K562 (cell line): ENCODE results near the gene ATP2B1. TPM values are rescaled to one million over a fixed set of nuclear protein-coding genes. Genes with fewer than 3 reads are reported as not detected.

Experiments
- BHLHE40 ChIP-seq: IDR thresholded peaks from 2 replicates; pipeline ENCODE4 v1.6.1; 2011; ENCODE audit warnings: low read length, improper control_type of control experiment
- BMI1 ChIP-seq: fragments of 150-350 bp; IDR thresholded peaks from 2 replicates; pipeline ENCODE4 v1.6.1; 2014; ENCODE audit warnings: low read length
- CBX2 ChIP-seq: fragments of 200-600 bp; sonication (generic); IDR thresholded peaks from one replicate; pipeline ENCODE4 v1.6.1; 2012; ENCODE audit warnings: mild to moderate bottlenecking, low read length, inconsistent platforms; ENCODE audit not compliant: insufficient read depth, poor library complexity, severe bottlenecking
- COPS2 ChIP-seq: fragments of 450-650 bp; conservative IDR thresholded peaks from 2 replicates; pipeline ENCODE4 v1.6.1; 2016; ENCODE audit warnings: mild to moderate bottlenecking, moderate library complexity
- ETV1 ChIP-seq: fragments of 450-650 bp; conservative IDR thresholded peaks from 2 replicates; pipeline ENCODE4 v1.6.1; 2016; ENCODE audit warnings: missing genetic modification characterization, control low read depth, low read depth, missing compliant biosample characterization
- FOXA3 ChIP-seq, 2 experiments: fragments of 450-650 bp in 1 of 2; sonication (generic) in 1 of 2; formaldehyde crosslinking; IDR thresholded peaks in 1 of 2; conservative IDR thresholded peaks in 1 of 2; 2 replicates each; pipeline versions ENCODE4 v1.4.0 to v1.8.0; 2020 to 2022; ENCODE audit warnings: mild to moderate bottlenecking in 2 of 2, missing genetic modification reagents in 1 of 2
- GTF2E2 ChIP-seq: fragments of 200-800 bp; sonication (Bioruptor generic); IDR thresholded peaks from 2 replicates; pipeline ENCODE4 v1.6.1; 2016; ENCODE audit warnings: missing genetic modification characterization, missing compliant biosample characterization
- KHSRP ChIP-seq: fragments of 450-650 bp; IDR thresholded peaks from 2 replicates; pipeline ENCODE4 v1.6.1; 2017
- MECOM ChIP-seq: fragments of 250-450 bp; sonication (Bioruptor Pico); IDR thresholded peaks from 2 replicates; pipeline ENCODE4 v1.8.0; 2022; ENCODE audit warnings: inconsistent platforms
- NR2C1 ChIP-seq, 2 experiments: fragments of 450-650 bp; IDR thresholded peaks; 2 replicates each; pipeline ENCODE4 v1.6.1; 2017; ENCODE audit warnings: mild to moderate bottlenecking in 2 of 2, antibody characterized with exemption in 1 of 2, inconsistent platforms in 1 of 2, missing compliant biosample characterization in 1 of 2, missing genetic modification characterization in 1 of 2
- NRF1 ChIP-seq, 2 experiments: fragments of 450-650 bp; IDR thresholded peaks in 1 of 2; conservative IDR thresholded peaks in 1 of 2; 2 replicates each; pipeline ENCODE4 v1.6.1; 2014; ENCODE audit warnings: mild to moderate bottlenecking in 2 of 2
- RAD51 ChIP-seq: fragments of 450-650 bp; IDR thresholded peaks from 2 replicates; pipeline ENCODE4 v1.7.1; 2016; ENCODE audit warnings: low read depth, mild to moderate bottlenecking, borderline replicate concordance
- RCOR1 ChIP-seq, 2 experiments: IDR thresholded peaks; 2 replicates each; pipeline ENCODE4 v1.6.1; 2012; ENCODE audit warnings: low read depth in 2 of 2, low read length in 2 of 2, borderline replicate concordance in 1 of 2, improper control_type of control experiment in 1 of 2
- SIN3A ChIP-seq, 2 experiments: fragments of 150-350 bp in 1 of 2; IDR thresholded peaks; 2 replicates each; pipeline ENCODE4 v1.6.1; 2011 to 2016; ENCODE audit warnings: borderline replicate concordance in 2 of 2, low read depth in 2 of 2, low read length in 2 of 2, mild to moderate bottlenecking in 2 of 2, moderate library complexity in 2 of 2; ENCODE audit not compliant: control insufficient read depth in 1 of 2
- SMARCC2 ChIP-seq: fragments of 450-650 bp; IDR thresholded peaks from 2 replicates; pipeline ENCODE4 v1.6.1; 2017; ENCODE audit warnings: antibody characterized with exemption, moderate library complexity, mild to moderate bottlenecking, low read depth
- SNRNP70 ChIP-seq: fragments of 200-400 bp; formaldehyde crosslinking; optimal IDR thresholded peaks from 2 replicates; pipeline ENCODE3; 2017; ENCODE audit warnings: low read depth, low read length
- SP2 ChIP-seq: IDR thresholded peaks from 2 replicates; pipeline ENCODE4 v1.6.1; 2011; ENCODE audit warnings: mild to moderate bottlenecking, low read depth, low read length, moderate library complexity; ENCODE audit not compliant: poor library complexity, severe bottlenecking; ENCODE audit errors: extremely low read depth
- TAF9B ChIP-seq: fragments of 450-650 bp; IDR thresholded peaks from 2 replicates; pipeline ENCODE4 v1.6.1; 2018; ENCODE audit warnings: mild to moderate bottlenecking; ENCODE audit not compliant: partially characterized antibody
- ZC3H11A ChIP-seq: IDR thresholded peaks from 2 replicates; pipeline ENCODE4 v1.6.1; 2012; ENCODE audit warnings: low read depth, low read length, improper control_type of control experiment
- ZNF24 ChIP-seq: fragments of 450-650 bp; IDR thresholded peaks from 2 replicates; pipeline ENCODE4 v1.6.1; 2016
- ZNF263 ChIP-seq: sonication (generic); formaldehyde crosslinking; IDR thresholded peaks from 2 replicates; pipeline ENCODE4 v1.8.0; 2022; ENCODE audit warnings: mild to moderate bottlenecking, missing genetic modification reagents, borderline replicate concordance
- polyA plus RNA-seq, 8 experiments: library from polyadenylated mRNA; depleted of rRNA in 4 of 8; stranded (reverse) in 5 of 8; unstranded in 3 of 8; fragments of >200 nt; fragmentation: Nextera tagmentation in 2 of 8; fragmentation: Illumina TruSeq in 1 of 8; extraction: Ambion mirVana in 2 of 8; extraction: Trizol in 1 of 8; gene quantifications; 2 replicates each; pipeline versions ENCODE4 v1.2.1 to v1.2.3, GENCODE V29; 2011 to 2014; ENCODE audit warnings: inconsistent platforms in 1 of 8, missing spikeins in 1 of 8
- total RNA-seq, 7 experiments: library from RNA; depleted of rRNA in 6 of 7; stranded (reverse); fragments of >200 nt in 6 of 7; fragmentation: Illumina TruSeq in 2 of 7; extraction: Trizol in 2 of 7; gene quantifications; 2 replicates each; pipeline versions ENCODE4 v1.2.1 to v1.2.3, GENCODE V29; 2011 to 2021; ENCODE audit warnings: low replicate concordance in 1 of 7
- TF ChIP-seq, protein P1 (sequence below): fragments of 450-650 bp; IDR thresholded peaks from 2 replicates; pipeline ENCODE4 v1.6.1; 2016; ENCODE audit warnings: mild to moderate bottlenecking
- TF ChIP-seq, protein P2 (sequence below): sonication (generic); IDR thresholded peaks from 2 replicates; pipeline ENCODE4 v1.6.1; 2016
- TF ChIP-seq, protein P3 (sequence below): sonication (generic); formaldehyde crosslinking; IDR thresholded peaks from 2 replicates; pipeline ENCODE4 v1.5.0; 2020; ENCODE audit warnings: missing genetic modification reagents

The ATP2B1 gene
- total and polyA plus RNA-seq, 9 of the 15 experiments (the other 6 are each of a cell fraction or from before 2014, with no cell fraction given) = 8.6 to 39.0 (median 27.8) TPM

DNA sequence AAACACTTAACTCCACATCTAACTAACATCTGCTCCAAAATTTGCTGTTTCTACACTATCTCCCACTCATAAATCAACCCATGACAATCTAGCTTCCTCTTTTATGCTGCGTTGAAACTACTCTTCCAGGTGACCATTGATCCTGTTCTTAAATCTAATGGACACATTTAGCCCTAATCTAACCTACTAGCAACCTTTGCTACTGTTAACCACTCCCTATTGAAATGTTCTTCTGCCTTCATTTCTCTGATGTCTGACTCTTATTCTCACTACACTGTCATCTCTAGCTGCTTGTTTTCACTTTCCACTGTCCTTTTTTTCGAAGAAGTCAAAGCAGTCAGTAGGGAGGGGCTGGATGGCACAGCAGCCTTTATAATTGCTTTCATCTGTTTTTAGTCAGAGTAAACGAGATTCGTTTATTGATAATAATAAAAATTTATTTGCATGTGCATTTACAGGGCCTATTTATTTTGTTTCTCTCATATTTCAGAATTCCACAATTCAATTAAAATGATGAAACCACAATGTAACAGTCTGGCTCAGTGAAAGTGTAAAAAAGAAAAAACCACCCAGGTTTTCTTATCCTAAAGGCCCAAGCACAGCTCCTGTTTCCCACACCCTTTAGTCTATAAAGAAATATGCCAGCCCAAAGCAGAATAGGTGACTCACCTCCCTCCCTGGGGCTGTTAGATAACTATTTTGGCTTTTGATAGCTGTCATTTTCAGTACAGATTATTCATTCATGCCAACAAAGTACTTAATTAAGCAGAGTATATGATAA is 44.9 kb downstream of the ATP2B1 start (continued):
- TF ChIP-seq ZNF24 = no peak
- TF ChIP-seq ZNF263 (CRISPR knock-in tag) = no peak
- TF ChIP-seq, protein P1, sequence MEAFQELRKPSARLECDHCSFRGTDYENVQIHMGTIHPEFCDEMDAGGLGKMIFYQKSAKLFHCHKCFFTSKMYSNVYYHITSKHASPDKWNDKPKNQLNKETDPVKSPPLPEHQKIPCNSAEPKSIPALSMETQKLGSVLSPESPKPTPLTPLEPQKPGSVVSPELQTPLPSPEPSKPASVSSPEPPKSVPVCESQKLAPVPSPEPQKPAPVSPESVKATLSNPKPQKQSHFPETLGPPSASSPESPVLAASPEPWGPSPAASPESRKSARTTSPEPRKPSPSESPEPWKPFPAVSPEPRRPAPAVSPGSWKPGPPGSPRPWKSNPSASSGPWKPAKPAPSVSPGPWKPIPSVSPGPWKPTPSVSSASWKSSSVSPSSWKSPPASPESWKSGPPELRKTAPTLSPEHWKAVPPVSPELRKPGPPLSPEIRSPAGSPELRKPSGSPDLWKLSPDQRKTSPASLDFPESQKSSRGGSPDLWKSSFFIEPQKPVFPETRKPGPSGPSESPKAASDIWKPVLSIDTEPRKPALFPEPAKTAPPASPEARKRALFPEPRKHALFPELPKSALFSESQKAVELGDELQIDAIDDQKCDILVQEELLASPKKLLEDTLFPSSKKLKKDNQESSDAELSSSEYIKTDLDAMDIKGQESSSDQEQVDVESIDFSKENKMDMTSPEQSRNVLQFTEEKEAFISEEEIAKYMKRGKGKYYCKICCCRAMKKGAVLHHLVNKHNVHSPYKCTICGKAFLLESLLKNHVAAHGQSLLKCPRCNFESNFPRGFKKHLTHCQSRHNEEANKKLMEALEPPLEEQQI = peak; percentile 44; the same call in 1 of the 2 replicates
- no peak for TF ChIP-seq SNRNP70
- TF ChIP-seq, protein P2, sequence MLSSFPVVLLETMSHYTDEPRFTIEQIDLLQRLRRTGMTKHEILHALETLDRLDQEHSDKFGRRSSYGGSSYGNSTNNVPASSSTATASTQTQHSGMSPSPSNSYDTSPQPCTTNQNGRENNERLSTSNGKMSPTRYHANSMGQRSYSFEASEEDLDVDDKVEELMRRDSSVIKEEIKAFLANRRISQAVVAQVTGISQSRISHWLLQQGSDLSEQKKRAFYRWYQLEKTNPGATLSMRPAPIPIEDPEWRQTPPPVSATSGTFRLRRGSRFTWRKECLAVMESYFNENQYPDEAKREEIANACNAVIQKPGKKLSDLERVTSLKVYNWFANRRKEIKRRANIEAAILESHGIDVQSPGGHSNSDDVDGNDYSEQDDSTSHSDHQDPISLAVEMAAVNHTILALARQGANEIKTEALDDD = peak; percentile 94
- TF ChIP-seq FOXA3 (CRISPR knock-in tag; conservative IDR thresholded peaks at IDR 0.05 in 1 of 2, IDR thresholded peaks at IDR 0.05 in 1 of 2) = no peak
- no peak for TF ChIP-seq COPS2
- no peak for TF ChIP-seq BMI1
- no peak for TF ChIP-seq NRF1 (conservative IDR thresholded peaks at IDR 0.05 in 1 of 2, IDR thresholded peaks at IDR 0.05 in 1 of 2)
- peak; percentile 48 for TF ChIP-seq SMARCC2
- no peak for TF ChIP-seq NR2C1 (IDR thresholded peaks at IDR 0.05)
- TF ChIP-seq NR2C1 (tag; IDR thresholded peaks at IDR 0.05) = no peak
- TF ChIP-seq GTF2E2 = no peak
- TF ChIP-seq SIN3A (IDR thresholded peaks at IDR 0.05; ENCODE audit: borderline replicate concordance in 2 of 2, control insufficient read depth in 1 of 2, low read depth in 2 of 2, low read length in 2 of 2) = no peak
- TF ChIP-seq, protein P3, sequence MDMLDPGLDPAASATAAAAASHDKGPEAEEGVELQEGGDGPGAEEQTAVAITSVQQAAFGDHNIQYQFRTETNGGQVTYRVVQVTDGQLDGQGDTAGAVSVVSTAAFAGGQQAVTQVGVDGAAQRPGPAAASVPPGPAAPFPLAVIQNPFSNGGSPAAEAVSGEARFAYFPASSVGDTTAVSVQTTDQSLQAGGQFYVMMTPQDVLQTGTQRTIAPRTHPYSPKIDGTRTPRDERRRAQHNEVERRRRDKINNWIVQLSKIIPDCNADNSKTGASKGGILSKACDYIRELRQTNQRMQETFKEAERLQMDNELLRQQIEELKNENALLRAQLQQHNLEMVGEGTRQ (CRISPR knock-in tag) = no peak
- TF ChIP-seq MECOM (CRISPR knock-in tag) = peak; percentile 98
- peak; percentile 23; the same call in 1 of the 2 replicates for TF ChIP-seq KHSRP
- TF ChIP-seq ETV1 (tag) = 0 out of 2 replicates have a peak, but pooled peaks have one; percentile 10
- no peak for TF ChIP-seq SP2
- no peak for TF ChIP-seq ZC3H11A
- TF ChIP-seq RAD51 = no peak
- peak in 1 of 2 experiments; percentile 68; a peak in 1 of 4 replicates for TF ChIP-seq RCOR1 (IDR thresholded peaks at IDR 0.05; ENCODE audit: borderline replicate concordance in 1 of 2, low read depth in 2 of 2, low read length in 2 of 2)
- no peak for TF ChIP-seq TAF9B
- no peak for TF ChIP-seq BHLHE40
- TF ChIP-seq CBX2 = no peak
